ENCODE measurements around the gene PLCXD3.

- TF ChIP-seq CTCF (IDR thresholded peaks at IDR 0.05) (no peak), POLR2A (IDR thresholded peaks at IDR 0.05) (no peak), POLR2AphosphoS5 (IDR thresholded peaks at IDR 0.05; ENCODE audit: insufficient read depth in 1 of 2, low read depth in 1 of 2) (no peak)
These were observed 110.6 kb downstream of the PLCXD3 start for GRCh38 chr5:41399839-41400238.
